GM10266 (cell line): Measurements from ENCODE around the gene INPP4B.

Experiments
- DNase-seq: peaks from one replicate; pipeline ENCODE4 v3.0.0; 2012; ENCODE audit errors: extremely low spot score
- CTCF ChIP-seq: IDR thresholded peaks from 2 replicates; pipeline ENCODE4 v1.5.1; 2012; ENCODE audit warnings: mild to moderate bottlenecking, low read depth; ENCODE audit not compliant: control insufficient read depth, insufficient read depth; ENCODE audit errors: missing control alignments

Gene INPP4B

GRCh38 chr4:142408003-142408441 lies 438.1 kb downstream of the INPP4B start:
- TF ChIP-seq CTCF: no peak
- DNase-seq: no peak

GRCh38 chr4:142407596-142407995 lies 438.5 kb downstream of the INPP4B start:
- no peak for TF ChIP-seq CTCF
- DNase-seq: no peak

- no peak for DNase-seq
- TF ChIP-seq CTCF: no peak
Measured at GRCh38 chr4:142406917-142407501, 439.1 kb downstream of the INPP4B start.

DNA sequence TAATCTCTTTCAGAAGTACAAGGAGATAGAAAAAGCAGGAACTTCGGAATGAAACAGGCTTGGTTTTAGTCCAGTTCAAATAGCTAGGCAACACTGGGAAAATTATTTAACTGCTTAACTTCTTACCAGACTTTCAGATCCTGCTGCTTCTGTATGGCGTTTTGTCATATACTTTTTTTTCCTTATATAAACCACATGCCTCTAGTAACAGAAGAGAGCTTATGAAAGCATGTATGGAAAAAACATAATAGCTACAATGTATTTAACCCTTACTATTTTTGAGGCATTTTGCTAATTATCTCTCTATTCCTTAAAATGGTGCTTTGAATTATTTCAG lies 439.6 kb downstream of the INPP4B start:
- no peak for DNase-seq
- TF ChIP-seq CTCF: no peak

DNA sequence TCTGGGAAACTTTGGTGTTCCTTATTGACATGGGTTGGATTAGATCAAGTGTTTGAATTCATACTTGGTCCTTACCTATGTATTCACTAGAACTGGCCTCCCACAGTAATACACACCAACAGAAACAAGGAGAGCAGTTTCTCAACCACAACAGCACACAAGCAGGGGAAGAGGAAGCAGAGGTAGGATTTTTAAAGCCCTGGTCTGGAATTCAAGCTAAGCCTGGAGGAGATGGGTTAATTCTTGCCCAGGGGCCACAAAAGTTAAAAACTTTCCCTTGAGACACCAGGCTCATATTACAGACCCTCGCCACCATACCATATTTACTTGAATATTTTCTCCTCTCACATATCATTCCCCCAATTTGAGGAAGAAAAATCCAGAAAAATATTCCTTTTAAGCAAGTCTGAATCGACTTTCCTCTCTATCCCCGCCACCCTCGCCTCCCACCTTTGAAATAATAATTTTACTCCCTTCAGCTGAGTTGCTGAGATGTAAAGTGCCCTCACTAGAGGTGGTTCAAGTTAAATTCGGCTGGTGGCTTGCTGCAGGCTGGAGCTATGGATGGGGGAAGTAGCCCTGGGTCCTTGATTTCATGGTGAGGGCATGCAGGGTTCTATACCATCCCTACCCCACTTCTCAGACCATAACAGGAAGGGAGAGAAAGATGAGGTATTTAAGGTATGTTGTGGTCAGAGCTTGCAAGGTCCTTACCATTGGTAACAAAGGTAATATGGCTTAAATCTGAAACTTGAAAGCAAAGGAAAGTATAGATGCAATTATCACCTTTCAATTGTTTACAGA lies 440.2 kb downstream of the INPP4B start:
- no peak for DNase-seq
- TF ChIP-seq CTCF: no peak

GRCh38 chr4:142405021-142405694 lies 440.9 kb downstream of the INPP4B start:
- no peak for DNase-seq
- TF ChIP-seq CTCF: no peak

GRCh38 chr4:142404191-142404611 lies 441.9 kb downstream of the INPP4B start:
- no peak for DNase-seq
- no peak for TF ChIP-seq CTCF
